HepG2 (cell line): ENCODE data around the gene ZFP36L2. TPM values are rescaled to one million over a fixed set of nuclear protein-coding genes. Genes with fewer than 3 reads are reported as not detected.

ENCODE experiments used
- ARNT ChIP-seq: fragments of 450-650 bp; IDR thresholded peaks from 2 replicates; pipeline ENCODE4 v1.6.1; 2017
- DRAP1 ChIP-seq: IDR thresholded peaks from 2 replicates; pipeline ENCODE4 v1.6.1; 2016; ENCODE audit warnings: missing genetic modification reagents, missing compliant biosample characterization
- EEA1 ChIP-seq: sonication (generic); formaldehyde crosslinking; IDR thresholded peaks from 2 replicates; pipeline ENCODE4 v1.5.1; 2020; ENCODE audit warnings: mild to moderate bottlenecking, missing genetic modification reagents, borderline replicate concordance
- GPBP1L1 ChIP-seq: sonication (generic); formaldehyde crosslinking; IDR thresholded peaks from 2 replicates; pipeline ENCODE4 v1.5.0; 2020; ENCODE audit warnings: mild to moderate bottlenecking, missing genetic modification reagents
- MXD1 ChIP-seq: sonication (generic); formaldehyde crosslinking; IDR thresholded peaks from 2 replicates; pipeline ENCODE4 v1.4.0; 2020; ENCODE audit warnings: mild to moderate bottlenecking, missing genetic modification reagents
- MYC ChIP-seq: sonication (generic); formaldehyde crosslinking; IDR thresholded peaks from 2 replicates; pipeline ENCODE4 v1.9.0; 2021; ENCODE audit warnings: missing genetic modification reagents, borderline replicate concordance
- PRDM15 ChIP-seq: sonication (generic); formaldehyde crosslinking; IDR thresholded peaks from 2 replicates; pipeline ENCODE4 v1.4.0; 2020; ENCODE audit warnings: missing genetic modification reagents
- PREB ChIP-seq: sonication (generic); formaldehyde crosslinking; IDR thresholded peaks from 2 replicates; pipeline ENCODE4 v1.4.0; 2020; ENCODE audit warnings: missing genetic modification reagents
- SNAPC2 ChIP-seq: sonication (generic); formaldehyde crosslinking; IDR thresholded peaks from 2 replicates; pipeline ENCODE4 v1.8.1; 2022; ENCODE audit warnings: mild to moderate bottlenecking, missing genetic modification reagents
- SOX13 ChIP-seq, 3 experiments: fragments of 450-650 bp in 1 of 3; sonication (generic) in 1 of 3; formaldehyde crosslinking in 1 of 3; IDR thresholded peaks in 2 of 3; conservative IDR thresholded peaks in 1 of 3; 2 replicates each; pipeline versions ENCODE4 v1.5.0 to v1.6.1; 2016 to 2020; ENCODE audit warnings: antibody characterized with exemption in 1 of 3, mild to moderate bottlenecking in 1 of 3, missing compliant biosample characterization in 1 of 3, missing genetic modification reagents in 1 of 3, moderate library complexity in 1 of 3
- SRY ChIP-seq: sonication (generic); formaldehyde crosslinking; IDR thresholded peaks from 2 replicates; pipeline ENCODE4 v1.8.0; 2022; ENCODE audit warnings: mild to moderate bottlenecking, missing genetic modification reagents
- THAP11 ChIP-seq: IDR thresholded peaks from 2 replicates; pipeline ENCODE4 v1.6.1; 2016; ENCODE audit warnings: missing biosample characterization, missing genetic modification reagents
- ZBTB43 ChIP-seq: sonication (generic); formaldehyde crosslinking; conservative IDR thresholded peaks from 2 replicates; pipeline ENCODE4 v1.4.0; 2020; ENCODE audit warnings: missing genetic modification reagents
- ZFP36L1 ChIP-seq: sonication (generic); formaldehyde crosslinking; IDR thresholded peaks from 2 replicates; pipeline ENCODE4 v1.8.0; 2022; ENCODE audit warnings: mild to moderate bottlenecking, missing genetic modification reagents, moderate library complexity
- ZFY ChIP-seq: sonication (generic); formaldehyde crosslinking; IDR thresholded peaks from 2 replicates; pipeline ENCODE4 v1.4.0; 2020; ENCODE audit warnings: missing genetic modification reagents
- ZNF547 ChIP-seq: sonication (generic); formaldehyde crosslinking; IDR thresholded peaks from 2 replicates; pipeline ENCODE4 v1.5.1; 2020; ENCODE audit warnings: mild to moderate bottlenecking, missing genetic modification reagents
- ZNF850 ChIP-seq: sonication (generic); formaldehyde crosslinking; conservative IDR thresholded peaks from 2 replicates; pipeline ENCODE4 v1.9.0; 2021; ENCODE audit warnings: mild to moderate bottlenecking, missing genetic modification reagents
- polyA plus RNA-seq, 8 experiments: library from polyadenylated mRNA; depleted of rRNA in 3 of 8; stranded (reverse) in 7 of 8; unstranded in 1 of 8; fragments of >200 nt; fragmentation: Illumina TruSeq in 4 of 8; extraction: Trizol in 4 of 8; gene quantifications; 2 replicates each; pipeline versions ENCODE4 v1.2.1 to v1.2.3, GENCODE V29; 2011 to 2016; ENCODE audit warnings: low read depth in 4 of 8, missing spikeins in 1 of 8, mixed read lengths in 1 of 8; ENCODE audit not compliant: insufficient read depth in 1 of 8
- total RNA-seq, 5 experiments: library from RNA; depleted of rRNA; stranded (reverse); fragments of >200 nt; fragmentation: Illumina TruSeq; extraction: Trizol; gene quantifications; 2 replicates each; pipeline ENCODE4 v1.2.3, GENCODE V29; 2016; ENCODE audit warnings: low read depth in 1 of 5

Gene ZFP36L2
- total and polyA plus RNA-seq, 2 of the 13 experiments (the other 11 are each of a cell fraction or from before 2014, with no cell fraction given): 11.2 to 21.8 TPM

GRCh38 chr2:43224131-43224570 is 2.3 kb downstream of the ZFP36L2 start (continued):
- no peak; the same call in 1 of the 2 replicates for TF ChIP-seq DRAP1 (CRISPR knock-in tag)
- peak; percentile 36; the same call in 1 of the 2 replicates for TF ChIP-seq MYC (CRISPR knock-in tag)
- TF ChIP-seq PREB: no peak
- TF ChIP-seq ZNF547 (CRISPR knock-in tag): peak; percentile 60; the same call in 1 of the 2 replicates
- TF ChIP-seq MXD1 (CRISPR knock-in tag): no peak
- no peak for TF ChIP-seq ZNF850 (CRISPR knock-in tag)
- no peak for TF ChIP-seq PRDM15 (CRISPR knock-in tag)
- TF ChIP-seq ZFP36L1 (CRISPR knock-in tag): peak; percentile 50; the same call in 1 of the 2 replicates
- no peak for TF ChIP-seq SOX13 (IDR thresholded peaks at IDR 0.05)
- TF ChIP-seq SOX13 (CRISPR knock-in tag; conservative IDR thresholded peaks at IDR 0.05 in 1 of 2, IDR thresholded peaks at IDR 0.05 in 1 of 2): peak in 1 of 2 experiments; percentile 57; a peak in 2 of 4 replicates
- peak; percentile 39; the same call in 1 of the 2 replicates for TF ChIP-seq THAP11
- no peak for TF ChIP-seq ARNT
- no peak for TF ChIP-seq GPBP1L1 (CRISPR knock-in tag)
- TF ChIP-seq ZFY (CRISPR knock-in tag): no peak
- TF ChIP-seq ZBTB43 (CRISPR knock-in tag): no peak
- no peak for TF ChIP-seq SNAPC2 (CRISPR knock-in tag)
- no peak for TF ChIP-seq EEA1 (CRISPR knock-in tag)
- TF ChIP-seq SRY: no peak
